SK-N-SH (cell line): ENCODE measurements around the gene MAG. TPM values are rescaled to one million over a fixed set of nuclear protein-coding genes. Genes with fewer than 3 reads are reported as not detected.
"Not testable (repeated sequence)": the region's sequence is repeated elsewhere in the genome, so short reads cannot be mapped to it uniquely, and the experiment has no call there.

Experiments
- CTCF ChIA-PET: fragments of 300-600, 350-600 bp; formaldehyde crosslinking; extraction: SDS; loops from one replicate; lab custom pipeline; 2021; lab: Yijun Ruan, JAX
- POLR2A ChIA-PET: fragments of 350-600 bp; sonication (Branson Sonifier 250); formaldehyde crosslinking; extraction: SDS; loops from one replicate; lab custom pipeline; 2020; ENCODE audit warnings: antibody characterized with exemption, inconsistent platforms; lab: Yijun Ruan, JAX
- DNase-seq: peaks from one replicate; pipeline ENCODE4 v3.0.0; 2012
- H2AFZ ChIP-seq: fragments of 200-600 bp; sonication (generic); 2 replicates; pipeline ENCODE4 v1.8.1; 2016; ENCODE audit warnings: antibody characterized with exemption, mild to moderate bottlenecking, low read depth
- H3F3A ChIP-seq: fragments of 200-600 bp; sonication (generic); replicated peaks from 2 replicates; pipeline ENCODE3; 2016; ENCODE audit warnings: antibody characterized with exemption, mild to moderate bottlenecking; ENCODE audit not compliant: insufficient read depth
- H3K27ac ChIP-seq, 2 experiments: fragments of 200-500 bp in 1 of 2; fragments of 200-600 bp in 1 of 2; sonication (Bioruptor generic) in 1 of 2; sonication (generic), shearing (Covaris generic) in 1 of 2; 2 replicates each; pipeline versions ENCODE4 v1.5.1 to v1.6.1; 2014 to 2016; ENCODE audit warnings: low read depth in 2 of 2, inconsistent platforms in 1 of 2, low read length in 1 of 2, mild to moderate bottlenecking in 1 of 2, mixed read lengths in 1 of 2
- H3K27me3 ChIP-seq: fragments of 200-600 bp; sonication (generic), shearing (Covaris generic); 2 replicates; pipeline ENCODE4 v1.6.1; 2016; ENCODE audit warnings: mixed run types; ENCODE audit not compliant: insufficient read depth
- H3K36me3 ChIP-seq, 2 experiments: fragments of 200-500 bp in 1 of 2; fragments of 200-600 bp in 1 of 2; sonication (Bioruptor generic) in 1 of 2; sonication (generic) in 1 of 2; replicated peaks in 1 of 2; 2 replicates each; pipeline versions ENCODE3 to v1.5.1; 2014 to 2016; ENCODE audit warnings: low read length in 1 of 2, mild to moderate bottlenecking in 1 of 2; ENCODE audit not compliant: insufficient read depth in 2 of 2, control insufficient read depth in 1 of 2
- H3K4me1 ChIP-seq, 2 experiments: fragments of 200-500 bp in 1 of 2; fragments of 200-600 bp in 1 of 2; sonication (Bioruptor generic) in 1 of 2; sonication (generic), shearing (Covaris generic) in 1 of 2; 2 replicates each; pipeline versions ENCODE4 v1.5.1 to v1.6.1; 2014 to 2016; ENCODE audit warnings: low read depth in 1 of 2, low read length in 1 of 2, mixed run types in 1 of 2; ENCODE audit not compliant: insufficient read depth in 2 of 2, control insufficient read depth in 1 of 2
- H3K4me2 ChIP-seq: fragments of 200-600 bp; sonication (generic), shearing (Covaris generic); 2 replicates; pipeline ENCODE4 v1.6.1; 2017; ENCODE audit warnings: mixed run types
- H3K4me3 ChIP-seq, 2 experiments: fragments of 200-500 bp in 1 of 2; fragments of 200-600 bp in 1 of 2; sonication (Bioruptor generic) in 1 of 2; sonication (generic), shearing (Covaris generic) in 1 of 2; 2 replicates each; pipeline versions ENCODE4 v1.5.1 to v1.8.1; 2014 to 2016; ENCODE audit warnings: low read depth in 2 of 2, inconsistent platforms in 1 of 2, low read length in 1 of 2, mild to moderate bottlenecking in 1 of 2, mixed read lengths in 1 of 2, moderate library complexity in 1 of 2
- H3K79me2 ChIP-seq: fragments of 200-600 bp; sonication (generic); 2 replicates; pipeline ENCODE4 v1.8.1; 2017; ENCODE audit warnings: mild to moderate bottlenecking; ENCODE audit not compliant: insufficient read depth
- H3K9ac ChIP-seq: fragments of 200-600 bp; sonication (generic); 2 replicates; pipeline ENCODE4 v1.6.1; 2017; ENCODE audit warnings: mixed run types
- H3K9me2 ChIP-seq: fragments of 200-600 bp; sonication (generic); 2 replicates; pipeline ENCODE4 v1.6.1; 2017; ENCODE audit warnings: mixed run types
- H3K9me3 ChIP-seq: fragments of 200-600 bp; sonication (generic); 2 replicates; pipeline ENCODE4 v1.6.1; 2017; ENCODE audit warnings: mixed run types, mild to moderate bottlenecking, moderate library complexity
- H4K20me1 ChIP-seq: fragments of 200-600 bp; sonication (generic); 2 replicates; pipeline ENCODE4 v1.6.1; 2017; ENCODE audit warnings: mild to moderate bottlenecking, mixed run types; ENCODE audit not compliant: insufficient read depth
- GABPA ChIP-seq: IDR thresholded peaks from 2 replicates; pipeline ENCODE4 v1.4.0; 2012; ENCODE audit warnings: low read depth, mild to moderate bottlenecking
- MXI1 ChIP-seq: IDR thresholded peaks from 2 replicates; pipeline ENCODE4 v1.6.1; 2012; ENCODE audit warnings: mild to moderate bottlenecking, low read depth, low read length, improper control_type of control experiment
- RXRA ChIP-seq: IDR thresholded peaks from 2 replicates; pipeline ENCODE4 v1.4.0; 2012; ENCODE audit warnings: low read depth, mild to moderate bottlenecking, borderline replicate concordance
- TCF12 ChIP-seq: IDR thresholded peaks from 2 replicates; pipeline ENCODE4 v1.4.0; 2012
- YY1 ChIP-seq: IDR thresholded peaks from 2 replicates; pipeline ENCODE4 v1.4.0; 2012; ENCODE audit warnings: low read depth, mild to moderate bottlenecking
- WGBS: methylation state at CpG from one replicate; pipeline ENCODE4 v1.1.6; 2017; ENCODE audit warnings: low lambda C conversion rate; 5-methylcytosine and 5-hydroxymethylcytosine counted together
- polyA plus RNA-seq, 3 experiments: library from polyadenylated mRNA; depleted of rRNA; stranded (reverse); fragments of >200 nt; gene quantifications; 2 replicates each; pipeline ENCODE4 v1.2.3, GENCODE V29; 2012
- TF ChIP-seq, protein P1 (sequence below): fragments of 150-350 bp; IDR thresholded peaks from 2 replicates; pipeline ENCODE4 v1.6.1; 2016; ENCODE audit warnings: mild to moderate bottlenecking, low read depth, low read length

MAG gene
- polyA plus RNA-seq, 1 of the 3 experiments (the other 2 are of a cell fraction): not detected

- Histone ChIP-seq H3K79me2 (no peaks in the 10 kb centered on the region), H3K9me3 (no peaks in the 10 kb centered on the region), H3K4me2 (no peak overlapping the region), H3K36me3 (no peaks in the 10 kb centered on the region), H3K9me2 (no peaks in the 10 kb centered on the region), H3K27ac (no peak overlapping the region), H3K27me3 (peaks cover 56% of the 10 kb centered on the region), H3F3A (no peaks in the 10 kb centered on the region), H3K9ac (no peak overlapping the region), H4K20me1 (no peaks in the 10 kb centered on the region), H3K4me1 (no peaks in the 10 kb centered on the region), H2AFZ (no peak overlapping the region)
- CTCF ChIA-PET: interaction anchor here (0.9 to 1.3 kb wide), 3 partner anchors 10 to 31 kb away, joined by 3 to 4 read pairs (median 4); no protein-coding TSS in a partner anchor
- WGBS: 0% methylated on average over 1 of the region's 1 CpG
- DNase-seq: no peak
- TF ChIP-seq TCF12: no peak
- no peak for TF ChIP-seq YY1
- TF ChIP-seq MXI1: no peak
- TF ChIP-seq, protein P1, sequence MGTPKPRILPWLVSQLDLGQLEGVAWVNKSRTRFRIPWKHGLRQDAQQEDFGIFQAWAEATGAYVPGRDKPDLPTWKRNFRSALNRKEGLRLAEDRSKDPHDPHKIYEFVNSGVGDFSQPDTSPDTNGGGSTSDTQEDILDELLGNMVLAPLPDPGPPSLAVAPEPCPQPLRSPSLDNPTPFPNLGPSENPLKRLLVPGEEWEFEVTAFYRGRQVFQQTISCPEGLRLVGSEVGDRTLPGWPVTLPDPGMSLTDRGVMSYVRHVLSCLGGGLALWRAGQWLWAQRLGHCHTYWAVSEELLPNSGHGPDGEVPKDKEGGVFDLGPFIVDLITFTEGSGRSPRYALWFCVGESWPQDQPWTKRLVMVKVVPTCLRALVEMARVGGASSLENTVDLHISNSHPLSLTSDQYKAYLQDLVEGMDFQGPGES: no peak
- no peak for TF ChIP-seq GABPA
- TF ChIP-seq RXRA: no peak
- TF ChIP-seq, all 33 proteins: peak for 0
- H3K4me3 ChIP-seq: no peak overlapping the region
- POLR2A ChIA-PET: no interaction called here
Observed at GRCh38 chr19:35285095-35285449, 6.9 kb upstream of the MAG start.

GRCh38 chr19:35285465-35285864 lies 6.5 kb upstream of the MAG start:
- WGBS: 56% methylated on average over 3 of the region's 3 CpGs
- CTCF ChIA-PET: interaction anchor here (1.0 to 1.3 kb wide), 2 partner anchors 10 to 31 kb away, joined by 4 read pairs; no protein-coding TSS in a partner anchor
- H3K27ac ChIP-seq, H3K9me3 ChIP-seq, POLR2A ChIA-PET, DNase-seq, H3K79me2 ChIP-seq, H3F3A ChIP-seq, H3K9ac ChIP-seq, H3K4me2 ChIP-seq, H4K20me1 ChIP-seq, H3K36me3 ChIP-seq, H3K4me1 ChIP-seq, H3K4me3 ChIP-seq, H3K9me2 ChIP-seq, H2AFZ ChIP-seq: not testable (repeated sequence)
- peaks cover 60% of the 10 kb centered on the region for H3K27me3 ChIP-seq

- CTCF ChIA-PET: interaction anchor here (1.0 to 1.3 kb wide), 2 partner anchors 21 to 30 kb away, joined by 3 to 4 read pairs; no protein-coding TSS in a partner anchor
Observed at GRCh38 chr19:35286101-35286500, 5.9 kb upstream of the MAG start.

More at GRCh38 chr19:35286101-35286500, 5.9 kb upstream of the MAG start:
- H3K36me3 ChIP-seq, POLR2A ChIA-PET, H3F3A ChIP-seq, H3K4me1 ChIP-seq, H3K4me3 ChIP-seq, H3K9me3 ChIP-seq, H3K27ac ChIP-seq, H3K79me2 ChIP-seq, H2AFZ ChIP-seq, DNase-seq, H4K20me1 ChIP-seq, H3K9ac ChIP-seq, H3K4me2 ChIP-seq, H3K9me2 ChIP-seq: not testable (repeated sequence)
- H3K27me3 ChIP-seq: peaks cover 66% of the 10 kb centered on the region
- WGBS: 22% methylated on average over 5 of the region's 5 CpGs
